Progenitor cell of endocrine pancreas (in vitro differentiated cells): ENCODE results near the gene ZPR1. TPM values are rescaled to one million over a fixed set of nuclear protein-coding genes. Genes with fewer than 3 reads are reported as not detected.

Source experiments
- DNase-seq: peaks from one replicate; pipeline ENCODE4 v3.0.0; 2021; ENCODE audit warnings: low spot score; ENCODE audit not compliant: unreplicated experiment
- H3K27ac Mint-ChIP-seq: 2 replicates; pipeline ENCODE4 v1.8.0; 2021; ENCODE audit warnings: mild to moderate bottlenecking, moderate library complexity, mixed read lengths
- H3K27me3 Mint-ChIP-seq: 2 replicates; pipeline ENCODE4 v1.8.0; 2021; ENCODE audit warnings: mixed read lengths
- H3K36me3 Mint-ChIP-seq: 2 replicates; pipeline ENCODE4 v1.8.0; 2022; ENCODE audit warnings: mixed read lengths; ENCODE audit not compliant: insufficient read depth
- H3K4me1 Mint-ChIP-seq: 2 replicates; pipeline ENCODE4 v1.8.0; 2021; ENCODE audit warnings: low read depth, mixed read lengths
- H3K4me3 Mint-ChIP-seq: 2 replicates; pipeline ENCODE4 v1.8.0; 2021; ENCODE audit warnings: low read depth, mild to moderate bottlenecking, moderate library complexity, mixed read lengths
- H3K9me3 Mint-ChIP-seq: 2 replicates; pipeline ENCODE4 v1.8.0; 2021; ENCODE audit warnings: low read depth, mixed read lengths
- total RNA-seq: library from RNA; stranded (reverse); gene quantifications from 2 replicates; pipeline ENCODE4 v1.2.1, GENCODE V29; 2021
- TF ChIP-seq, protein P1 (sequence below): fragments of 200-600 bp; sonication (generic); IDR thresholded peaks from one replicate; pipeline ENCODE4 v1.5.0; 2021; ENCODE audit warnings: antibody characterized with exemption, mild to moderate bottlenecking; ENCODE audit not compliant: unreplicated experiment

The ZPR1 gene
- total RNA-seq, 1 donor from 2014 or later: 48.6 TPM

GRCh38 chr11:116725434-116726221 is 62.2 kb downstream of the ZPR1 start:
- H3K27ac Mint-ChIP-seq: no peak overlapping the region
- H3K4me1 Mint-ChIP-seq: peaks cover 6% of the 10 kb centered on the region
- H3K4me3 Mint-ChIP-seq: no peak overlapping the region
- no peaks in the 10 kb centered on the region for H3K36me3 Mint-ChIP-seq
- TF ChIP-seq, protein P1, sequence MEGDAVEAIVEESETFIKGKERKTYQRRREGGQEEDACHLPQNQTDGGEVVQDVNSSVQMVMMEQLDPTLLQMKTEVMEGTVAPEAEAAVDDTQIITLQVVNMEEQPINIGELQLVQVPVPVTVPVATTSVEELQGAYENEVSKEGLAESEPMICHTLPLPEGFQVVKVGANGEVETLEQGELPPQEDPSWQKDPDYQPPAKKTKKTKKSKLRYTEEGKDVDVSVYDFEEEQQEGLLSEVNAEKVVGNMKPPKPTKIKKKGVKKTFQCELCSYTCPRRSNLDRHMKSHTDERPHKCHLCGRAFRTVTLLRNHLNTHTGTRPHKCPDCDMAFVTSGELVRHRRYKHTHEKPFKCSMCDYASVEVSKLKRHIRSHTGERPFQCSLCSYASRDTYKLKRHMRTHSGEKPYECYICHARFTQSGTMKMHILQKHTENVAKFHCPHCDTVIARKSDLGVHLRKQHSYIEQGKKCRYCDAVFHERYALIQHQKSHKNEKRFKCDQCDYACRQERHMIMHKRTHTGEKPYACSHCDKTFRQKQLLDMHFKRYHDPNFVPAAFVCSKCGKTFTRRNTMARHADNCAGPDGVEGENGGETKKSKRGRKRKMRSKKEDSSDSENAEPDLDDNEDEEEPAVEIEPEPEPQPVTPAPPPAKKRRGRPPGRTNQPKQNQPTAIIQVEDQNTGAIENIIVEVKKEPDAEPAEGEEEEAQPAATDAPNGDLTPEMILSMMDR: no peak
- no peaks in the 10 kb centered on the region for H3K9me3 Mint-ChIP-seq
- DNase-seq: no peak
- peaks cover 34% of the 10 kb centered on the region for H3K27me3 Mint-ChIP-seq

DNA sequence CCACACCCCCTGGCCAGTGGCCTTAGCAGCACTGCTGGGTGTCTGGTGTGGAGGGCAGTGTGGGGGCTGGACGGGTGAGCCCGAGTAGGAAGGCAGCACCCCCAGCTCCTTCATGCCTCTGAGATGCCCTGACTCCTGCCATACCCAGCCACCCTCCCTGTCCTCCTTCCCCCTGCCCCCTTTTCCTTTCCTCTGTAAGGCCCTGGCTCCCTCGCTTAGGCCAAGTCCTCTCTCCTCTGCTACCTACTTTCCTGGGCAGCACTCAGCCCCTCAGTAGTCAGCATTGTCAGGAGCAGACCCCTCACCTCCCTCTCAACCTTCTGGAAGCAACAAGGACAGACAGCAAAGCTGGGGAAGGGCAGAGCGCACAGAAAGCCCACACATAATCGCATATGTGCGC is 63.0 kb downstream of the ZPR1 start:
- Mint-ChIP-seq H3K9me3 (no peaks in the 10 kb centered on the region), H3K27ac (no peak overlapping the region), H3K4me3 (no peak overlapping the region), H3K36me3 (no peaks in the 10 kb centered on the region), H3K4me1 (peaks cover 6% of the 10 kb centered on the region), H3K27me3 (peaks cover 34% of the 10 kb centered on the region)
- TF ChIP-seq, protein P1: no peak
- DNase-seq: no peak

Other genes with a start within 250 kb of the ZPR1 start
- gene BUD13, start 15.0 kb downstream of the ZPR1 start, total RNA-seq: 23.8 and 26.8 TPM in 2 replicates
- gene APOA5, start 3.9 kb upstream of the ZPR1 start, total RNA-seq: not detected in 2 replicates
- gene APOA4, start 35.3 kb upstream of the ZPR1 start, total RNA-seq: not detected in 2 replicates
- gene APOC3, start 41.9 kb upstream of the ZPR1 start, total RNA-seq: 14.9 and 16.3 TPM in 2 replicates
- gene APOA1, start 49.6 kb upstream of the ZPR1 start, total RNA-seq: 189 and 203 TPM in 2 replicates